ENCODE results near the gene TAF5L.
A peak's percentile ranks its signal among the peaks of the same experiment; 100 is the strongest.
"Not testable (repeated sequence)": the region's sequence is repeated elsewhere in the genome, so short reads cannot be mapped to it uniquely, and the experiment has no call there.

TAF5L gene

GRCh38 chr1:229642376-229642775, 16.5 kb upstream of the TAF5L start:
- no peak for DNase-seq (ENCODE audit: low read depth)

GRCh38 chr1:229641306-229641705, 15.4 kb upstream of the TAF5L start:
- DNase-seq (ENCODE audit: low read depth) = no peak

GRCh38 chr1:229640455-229640854, 14.5 kb upstream of the TAF5L start:
- no peak for DNase-seq (ENCODE audit: low read depth)

GRCh38 chr1:229637746-229638145, 11.8 kb upstream of the TAF5L start:
- DNase-seq (ENCODE audit: low read depth) = no peak

- no peak for DNase-seq (ENCODE audit: low read depth)
These were observed 10.1 kb upstream of the TAF5L start for GRCh38 chr1:229636042-229636441.

GRCh38 chr1:229631966-229632365, 6.0 kb upstream of the TAF5L start:
- DNase-seq (ENCODE audit: low read depth) = no peak

GRCh38 chr1:229631148-229631547, 5.2 kb upstream of the TAF5L start:
- no peak for DNase-seq (ENCODE audit: low read depth)

- no peak for DNase-seq (ENCODE audit: low read depth)
These were observed 3.3 kb upstream of the TAF5L start for GRCh38 chr1:229629261-229629660.

GRCh38 chr1:229627003-229627402, 1.1 kb upstream of the TAF5L start:
- DNase-seq (ENCODE audit: low read depth) = no peak

GRCh38 chr1:229625071-229625914, 629 bp downstream of the TAF5L start:
- DNase-seq (ENCODE audit: low read depth) = no peak

- DNase-seq (ENCODE audit: low read depth) = no peak
These were observed 1.3 kb downstream of the TAF5L start for GRCh38 chr1:229624521-229625070.

- no peak for DNase-seq (ENCODE audit: low read depth)
These were observed 2.1 kb downstream of the TAF5L start for GRCh38 chr1:229623838-229624237.

- no peak for DNase-seq (ENCODE audit: low read depth)
These were observed 2.7 kb downstream of the TAF5L start for GRCh38 chr1:229623225-229623624.

GRCh38 chr1:229622641-229623120, 3.2 kb downstream of the TAF5L start:
- DNase-seq (ENCODE audit: low read depth) = not testable (repeated sequence)

- DNase-seq (ENCODE audit: low read depth) = no peak
These were observed 4.3 kb downstream of the TAF5L start for GRCh38 chr1:229621663-229622062.

- DNase-seq (ENCODE audit: low read depth) = peak; percentile 50
These were observed 5.0 kb downstream of the TAF5L start for GRCh38 chr1:229620876-229621275.

GRCh38 chr1:229619614-229620013, 6.3 kb downstream of the TAF5L start:
- no peak for DNase-seq (ENCODE audit: low read depth)

- no peak for DNase-seq (ENCODE audit: low read depth)
These were observed 6.9 kb downstream of the TAF5L start for GRCh38 chr1:229619002-229619401.

- no peak for DNase-seq (ENCODE audit: low read depth)
These were observed 8.4 kb downstream of the TAF5L start for GRCh38 chr1:229617351-229618100.

GRCh38 chr1:229614701-229615100, 11.2 kb downstream of the TAF5L start:
- DNase-seq (ENCODE audit: low read depth) = no peak

- no peak for DNase-seq (ENCODE audit: low read depth)
These were observed 12.0 kb downstream of the TAF5L start for GRCh38 chr1:229613938-229614337.

- DNase-seq (ENCODE audit: low read depth) = no peak
These were observed 17.3 kb downstream of the TAF5L start for GRCh38 chr1:229608590-229608989.

- no peak for DNase-seq (ENCODE audit: low read depth)
These were observed 18.6 kb downstream of the TAF5L start for GRCh38 chr1:229607370-229607769.
